Nephron progenitor cell (in vitro differentiated cells): ENCODE measurements around the gene IL10RA.

Experiments
- DNase-seq: peaks from one replicate; pipeline ENCODE4 v3.0.0; 2021
- H3K27ac Mint-ChIP-seq: 2 replicates; pipeline ENCODE4 v1.8.0; 2021; ENCODE audit warnings: mild to moderate bottlenecking, moderate library complexity, mixed read lengths
- H3K27me3 Mint-ChIP-seq: 2 replicates; pipeline ENCODE4 v1.8.0; 2021; ENCODE audit warnings: mild to moderate bottlenecking, low read depth, mixed read lengths; ENCODE audit not compliant: poor library complexity
- H3K36me3 Mint-ChIP-seq: 2 replicates; pipeline ENCODE4 v1.8.0; 2021; ENCODE audit warnings: low read depth, mixed read lengths
- H3K4me1 Mint-ChIP-seq: 2 replicates; pipeline ENCODE4 v1.8.0; 2021; ENCODE audit warnings: mixed read lengths
- H3K4me3 Mint-ChIP-seq: 2 replicates; pipeline ENCODE4 v1.8.0; 2021; ENCODE audit warnings: mild to moderate bottlenecking, moderate library complexity, mixed read lengths
- H3K9me3 Mint-ChIP-seq: 2 replicates; pipeline ENCODE4 v1.8.0; 2021; ENCODE audit warnings: mild to moderate bottlenecking, moderate library complexity, mixed read lengths
- TF ChIP-seq, protein P1 (sequence below): fragments of 200-600 bp; sonication (generic); IDR thresholded peaks from 2 replicates; pipeline ENCODE4 v1.5.0; 2021; ENCODE audit warnings: antibody characterized with exemption

IL10RA gene

DNA sequence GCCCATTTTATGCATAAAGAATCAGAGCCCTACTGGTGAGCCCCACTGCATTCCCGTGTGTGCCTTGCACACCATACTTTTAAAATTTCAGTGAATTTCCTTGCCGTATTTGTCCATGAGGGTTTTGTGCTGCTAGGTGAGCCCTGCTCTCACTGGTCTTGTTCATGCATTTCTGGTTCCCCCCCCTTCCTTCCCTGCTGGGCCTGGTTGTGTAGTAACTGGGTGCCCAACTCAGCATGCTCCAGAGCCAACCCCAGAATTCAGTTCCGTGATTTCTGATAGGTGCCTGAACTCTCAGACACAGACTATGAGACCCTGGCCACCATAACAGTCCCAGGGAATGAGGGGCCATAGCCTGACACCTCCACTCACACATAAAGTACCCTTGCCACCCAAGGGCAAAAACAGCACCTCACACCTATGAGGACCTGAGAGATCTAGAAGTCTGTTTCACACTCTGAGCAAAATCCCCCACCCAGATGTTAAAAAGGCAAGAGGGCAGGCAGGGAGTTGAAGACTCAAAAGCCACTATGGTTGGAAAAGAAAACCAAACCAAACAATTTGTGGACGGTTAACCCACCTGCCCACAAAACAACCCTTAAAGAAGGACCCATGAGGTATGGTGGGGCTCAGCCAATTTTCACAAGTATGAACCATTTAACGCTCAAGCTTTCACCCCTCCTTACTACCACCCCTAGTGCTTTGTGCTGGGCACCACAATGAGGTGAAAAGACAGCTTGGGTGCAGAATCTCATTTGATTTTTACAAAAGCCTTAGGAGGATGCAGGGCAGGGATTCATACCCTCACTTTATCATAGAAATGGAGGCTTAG lies 16.8 kb upstream of the IL10RA start:
- H3K9me3 Mint-ChIP-seq, result no peaks in the 10 kb centered on the region
- H3K27ac Mint-ChIP-seq, result no peak overlapping the region
- H3K4me1 Mint-ChIP-seq, result peaks cover 16% of the 10 kb centered on the region
- peaks cover 19% of the 10 kb centered on the region for H3K27me3 Mint-ChIP-seq
- DNase-seq, result no peak
- TF ChIP-seq, protein P1, sequence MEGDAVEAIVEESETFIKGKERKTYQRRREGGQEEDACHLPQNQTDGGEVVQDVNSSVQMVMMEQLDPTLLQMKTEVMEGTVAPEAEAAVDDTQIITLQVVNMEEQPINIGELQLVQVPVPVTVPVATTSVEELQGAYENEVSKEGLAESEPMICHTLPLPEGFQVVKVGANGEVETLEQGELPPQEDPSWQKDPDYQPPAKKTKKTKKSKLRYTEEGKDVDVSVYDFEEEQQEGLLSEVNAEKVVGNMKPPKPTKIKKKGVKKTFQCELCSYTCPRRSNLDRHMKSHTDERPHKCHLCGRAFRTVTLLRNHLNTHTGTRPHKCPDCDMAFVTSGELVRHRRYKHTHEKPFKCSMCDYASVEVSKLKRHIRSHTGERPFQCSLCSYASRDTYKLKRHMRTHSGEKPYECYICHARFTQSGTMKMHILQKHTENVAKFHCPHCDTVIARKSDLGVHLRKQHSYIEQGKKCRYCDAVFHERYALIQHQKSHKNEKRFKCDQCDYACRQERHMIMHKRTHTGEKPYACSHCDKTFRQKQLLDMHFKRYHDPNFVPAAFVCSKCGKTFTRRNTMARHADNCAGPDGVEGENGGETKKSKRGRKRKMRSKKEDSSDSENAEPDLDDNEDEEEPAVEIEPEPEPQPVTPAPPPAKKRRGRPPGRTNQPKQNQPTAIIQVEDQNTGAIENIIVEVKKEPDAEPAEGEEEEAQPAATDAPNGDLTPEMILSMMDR, result no peak
- no peaks in the 10 kb centered on the region for H3K36me3 Mint-ChIP-seq
- H3K4me3 Mint-ChIP-seq, result no peak overlapping the region

DNA sequence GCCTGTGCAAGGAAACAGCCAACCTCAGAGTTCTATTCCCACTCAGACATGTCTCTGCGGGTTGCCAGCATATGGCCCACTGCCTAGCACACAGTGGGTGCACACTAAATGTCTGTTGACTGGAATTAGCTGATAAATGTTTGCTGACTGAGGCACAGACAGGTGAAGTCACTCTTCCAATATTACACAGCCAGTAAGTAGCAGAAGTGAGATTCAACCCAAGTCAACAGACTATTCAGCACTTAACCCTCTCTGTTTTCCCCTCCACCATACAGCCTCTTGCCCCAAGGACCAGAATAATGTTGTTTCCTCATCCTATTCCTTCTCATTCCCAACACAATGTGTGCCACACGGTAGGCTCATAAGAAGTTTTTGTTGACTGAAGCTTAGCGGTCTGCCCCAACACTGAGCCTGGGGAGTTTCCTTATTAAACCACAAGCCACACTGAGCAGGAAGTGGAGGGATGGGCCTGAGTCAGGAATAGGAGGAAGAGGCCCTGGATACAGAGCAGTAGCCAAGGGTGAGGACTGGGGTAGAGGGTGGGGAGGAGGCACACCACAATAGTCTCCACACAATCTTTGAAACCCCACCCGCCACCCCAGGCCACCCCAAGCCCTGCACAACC lies 15.7 kb upstream of the IL10RA start:
- no peak overlapping the region for H3K27ac Mint-ChIP-seq
- no peak overlapping the region for H3K4me3 Mint-ChIP-seq
- peaks cover 16% of the 10 kb centered on the region for H3K4me1 Mint-ChIP-seq
- DNase-seq, result no peak
- TF ChIP-seq, protein P1, result no peak
- H3K9me3 Mint-ChIP-seq, result no peaks in the 10 kb centered on the region
- H3K27me3 Mint-ChIP-seq, result peaks cover 22% of the 10 kb centered on the region
- no peaks in the 10 kb centered on the region for H3K36me3 Mint-ChIP-seq

DNA sequence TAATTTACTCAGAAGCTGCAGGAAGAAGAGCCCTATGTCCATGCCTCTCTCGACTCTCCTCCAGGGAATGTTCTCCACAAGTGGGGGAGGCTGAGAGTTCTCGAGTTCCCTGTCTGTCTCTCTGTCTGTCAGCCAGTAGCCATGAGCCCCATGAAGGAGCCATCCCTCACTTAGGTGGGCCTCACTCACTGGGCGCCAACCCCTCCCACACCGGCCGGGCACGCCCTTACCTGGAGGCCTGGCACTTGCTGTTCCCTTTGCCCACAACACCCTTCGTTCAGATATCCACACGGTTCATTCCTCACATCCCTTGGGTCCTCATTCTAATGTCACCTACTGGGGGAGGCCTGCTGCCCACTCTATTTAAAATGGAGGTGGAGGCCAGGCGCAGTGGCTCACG lies 14.2 kb upstream of the IL10RA start:
- DNase-seq, result no peak
- H3K4me1 Mint-ChIP-seq, result peaks cover 16% of the 10 kb centered on the region
- no peak overlapping the region for H3K27ac Mint-ChIP-seq
- no peak overlapping the region for H3K4me3 Mint-ChIP-seq
- H3K36me3 Mint-ChIP-seq, result no peaks in the 10 kb centered on the region
- TF ChIP-seq, protein P1, result no peak
- H3K27me3 Mint-ChIP-seq, result peaks cover 19% of the 10 kb centered on the region
- H3K9me3 Mint-ChIP-seq, result no peaks in the 10 kb centered on the region

DNA sequence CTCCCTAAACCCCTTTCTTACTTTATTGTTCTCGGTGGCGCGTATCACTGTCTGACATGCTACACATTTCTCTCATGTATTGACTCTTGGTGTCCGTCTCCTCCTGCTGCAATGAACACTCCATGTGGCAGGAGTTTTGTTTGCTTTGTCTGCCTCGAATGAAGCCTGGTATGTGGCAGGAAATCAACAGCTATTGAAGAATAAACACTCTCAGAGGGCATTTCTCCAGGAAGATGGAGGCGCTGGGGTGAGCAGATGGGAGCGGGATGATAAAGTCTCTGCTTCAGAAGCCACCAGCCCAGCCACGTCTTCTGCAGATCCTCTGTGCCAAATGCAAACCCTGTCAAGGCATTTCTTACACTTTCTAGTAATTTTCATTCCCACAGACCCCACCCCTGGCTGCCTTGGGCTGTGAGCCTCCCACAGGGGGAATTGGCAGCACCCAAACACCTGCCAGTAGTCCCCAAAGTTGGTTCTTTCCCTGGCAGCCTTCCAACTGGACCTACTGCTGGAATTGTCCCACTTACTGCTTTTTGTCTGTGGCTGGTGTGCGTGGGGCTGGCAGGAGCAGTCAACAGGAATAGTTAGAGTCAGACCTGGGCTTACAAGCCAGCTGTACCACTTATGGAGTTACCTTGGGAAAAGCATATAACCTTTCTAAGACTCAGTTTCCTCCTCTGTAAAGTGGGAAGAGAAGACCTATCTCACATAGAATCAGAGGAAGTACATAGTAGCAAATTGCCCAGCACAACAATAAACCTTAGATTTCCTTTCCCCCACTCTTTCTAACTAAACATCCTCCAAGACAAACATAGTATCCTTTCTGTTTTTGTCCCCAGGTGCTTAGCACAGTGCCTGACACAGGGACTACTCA lies 13.3 kb upstream of the IL10RA start:
- Mint-ChIP-seq H3K9me3 (no peaks in the 10 kb centered on the region), H3K4me3 (no peak overlapping the region), H3K36me3 (no peaks in the 10 kb centered on the region), H3K27me3 (peaks cover 21% of the 10 kb centered on the region), H3K4me1 (peaks cover 16% of the 10 kb centered on the region), H3K27ac (no peak overlapping the region)
- DNase-seq, result no peak
- TF ChIP-seq, protein P1, result no peak

DNA sequence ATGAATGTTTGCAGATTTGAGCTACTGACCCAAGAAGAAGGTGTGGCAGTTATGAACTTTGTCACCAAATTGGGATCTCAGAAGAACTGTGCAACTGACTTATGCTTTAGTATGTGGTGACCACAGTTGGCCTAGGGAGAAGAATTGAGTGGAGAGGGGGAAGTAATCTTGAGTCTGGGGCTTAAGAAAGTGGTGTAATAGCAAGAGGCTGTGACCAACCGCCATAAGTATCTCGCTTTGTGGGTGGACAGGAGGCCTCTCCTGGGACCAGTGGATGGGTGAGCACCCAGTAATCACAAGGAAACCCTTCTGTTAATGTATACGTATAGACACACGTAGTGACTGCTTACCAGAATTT lies 12.7 kb upstream of the IL10RA start:
- TF ChIP-seq, protein P1, result no peak
- H3K9me3 Mint-ChIP-seq, result no peaks in the 10 kb centered on the region
- H3K27me3 Mint-ChIP-seq, result peaks cover 17% of the 10 kb centered on the region
- no peaks in the 10 kb centered on the region for H3K36me3 Mint-ChIP-seq
- peaks cover 16% of the 10 kb centered on the region for H3K4me1 Mint-ChIP-seq
- DNase-seq, result no peak
- H3K27ac Mint-ChIP-seq, result no peak overlapping the region
- no peak overlapping the region for H3K4me3 Mint-ChIP-seq
